ENCODE measurements around the gene ARF5.

Gene ARF5

DNA sequence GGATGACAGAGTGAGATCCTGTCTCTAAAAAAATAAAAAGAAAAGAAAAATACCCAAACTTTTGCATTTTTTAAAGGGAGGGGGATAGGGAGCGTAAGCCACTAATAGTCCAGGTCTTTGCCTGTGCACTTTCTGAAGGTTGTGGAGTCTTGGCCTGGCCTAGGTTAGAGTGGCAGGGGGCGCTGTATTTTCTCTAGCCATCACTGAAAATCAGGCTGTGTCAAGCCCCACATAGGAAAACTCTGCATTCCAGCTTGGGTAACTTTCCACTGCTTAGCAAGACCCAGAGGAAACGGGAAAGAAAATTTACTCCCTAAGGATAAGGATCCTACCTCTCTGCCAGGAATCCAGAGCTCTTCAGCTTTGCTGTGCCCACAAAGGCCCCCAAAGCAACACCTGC, 40.2 kb downstream of the ARF5 start:
- Histone ChIP-seq H3K27ac (ENCODE audit: low read depth, low read length) (no peak overlapping the region), H3K36me3 (ENCODE audit: control insufficient read depth in 5 of 5, insufficient read depth in 5 of 5, low read length in 5 of 5) (no peaks in the 10 kb centered on the region), H3K9ac (ENCODE audit: low read length in 5 of 5) (no peak overlapping the region), H3K9me3 (ENCODE audit: control insufficient read depth in 5 of 5, low read length in 5 of 5) (no peaks in the 10 kb centered on the region), H3K4me3 (ENCODE audit: low read depth in 1 of 5, low read length in 5 of 5) (no peak overlapping the region), H3K4me1 (ENCODE audit: control insufficient read depth in 5 of 5, insufficient read depth in 5 of 5, low read length in 5 of 5) (peaks cover 0 to 2% (median 0%) of the 10 kb centered on the region in 5 donors), H3K27me3 (ENCODE audit: control insufficient read depth in 5 of 5, insufficient read depth in 4 of 5, low read length in 5 of 5) (no peaks in the 10 kb centered on the region)

DNA sequence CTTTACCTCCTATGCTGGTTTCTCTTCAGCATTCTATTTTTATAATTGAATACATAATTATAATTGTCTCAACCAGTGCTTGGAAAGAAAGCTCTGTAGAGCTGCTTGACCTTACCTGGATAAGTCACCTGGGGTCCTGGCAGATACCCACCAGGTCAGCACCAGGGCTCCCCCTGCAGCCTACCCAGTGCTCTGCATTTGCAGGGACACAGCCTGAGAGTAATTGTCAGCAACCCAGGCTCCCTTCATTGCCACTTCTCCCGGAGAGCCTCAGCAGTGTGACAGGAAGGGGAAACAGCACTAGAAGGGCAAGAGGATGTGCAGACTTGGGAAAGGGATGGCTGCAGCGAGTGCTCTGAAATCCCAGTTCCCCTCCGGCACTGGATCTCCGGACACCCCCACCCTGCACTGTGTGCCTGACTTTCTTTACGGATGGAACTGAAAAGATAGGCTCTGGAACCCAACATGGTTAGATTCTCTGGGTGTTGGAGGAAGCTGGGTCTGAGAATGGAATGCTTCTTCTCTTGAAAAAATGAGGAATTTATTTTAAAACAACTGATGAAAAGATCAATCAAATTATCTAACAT, 41.1 kb downstream of the ARF5 start:
- Histone ChIP-seq H3K4me3 (ENCODE audit: low read depth in 1 of 5, low read length in 5 of 5) (no peak overlapping the region), H3K4me1 (ENCODE audit: control insufficient read depth in 5 of 5, insufficient read depth in 5 of 5, low read length in 5 of 5) (peaks cover 0 to 2% (median 0%) of the 10 kb centered on the region in 5 donors)

DNA sequence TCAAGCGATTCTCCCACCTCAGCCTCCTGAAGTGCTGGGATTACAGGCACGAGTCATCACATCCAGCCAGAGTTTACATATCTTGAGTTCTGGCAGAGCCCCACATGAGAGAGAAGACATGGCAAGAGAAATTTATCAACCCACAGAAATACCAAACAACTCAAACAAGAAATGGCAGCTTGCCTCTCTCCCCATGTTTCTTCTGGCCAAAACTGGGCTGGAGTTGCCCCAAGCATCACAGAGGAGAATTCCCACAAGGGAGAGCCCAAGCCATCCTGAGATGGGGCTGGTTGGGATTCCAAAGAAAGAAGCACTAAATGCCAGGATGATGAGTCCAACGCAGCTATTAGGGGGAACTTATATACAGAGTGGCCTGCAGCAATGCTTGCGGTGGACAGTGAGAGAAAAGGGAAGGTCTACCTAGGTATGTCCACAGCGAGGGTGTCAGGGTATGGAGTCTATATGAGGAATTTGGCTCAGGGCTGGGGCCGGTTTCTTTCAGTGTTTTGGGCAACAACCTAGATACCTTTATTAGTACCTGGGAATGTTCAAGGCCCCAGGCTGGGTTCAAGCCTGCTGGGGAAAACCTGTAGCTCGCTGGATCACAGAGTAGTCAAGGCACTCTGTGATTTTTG, 44.2 kb downstream of the ARF5 start:
- Histone ChIP-seq H3K4me3 (ENCODE audit: low read depth in 1 of 5, low read length in 5 of 5) (no peak overlapping the region), H3K9me3 (ENCODE audit: control insufficient read depth in 5 of 5, low read length in 5 of 5) (no peaks in the 10 kb centered on the region), H3K4me1 (ENCODE audit: control insufficient read depth in 5 of 5, insufficient read depth in 5 of 5, low read length in 5 of 5) (peaks cover 0 to 5% (median 0%) of the 10 kb centered on the region in 5 donors), H3K27ac (ENCODE audit: low read depth, low read length) (no peak overlapping the region), H3K9ac (ENCODE audit: low read length in 5 of 5) (no peak overlapping the region), H3K36me3 (ENCODE audit: control insufficient read depth in 5 of 5, insufficient read depth in 5 of 5, low read length in 5 of 5) (no peaks in the 10 kb centered on the region), H3K27me3 (ENCODE audit: control insufficient read depth in 5 of 5, insufficient read depth in 4 of 5, low read length in 5 of 5) (no peaks in the 10 kb centered on the region)

More for the DNA sequence above, 41.1 kb downstream of the ARF5 start:
- Histone ChIP-seq H3K9ac (ENCODE audit: low read length in 5 of 5) (no peak overlapping the region), H3K9me3 (ENCODE audit: control insufficient read depth in 5 of 5, low read length in 5 of 5) (no peaks in the 10 kb centered on the region), H3K27ac (ENCODE audit: low read depth, low read length) (no peak overlapping the region), H3K27me3 (ENCODE audit: control insufficient read depth in 5 of 5, insufficient read depth in 4 of 5, low read length in 5 of 5) (no peaks in the 10 kb centered on the region), H3K36me3 (ENCODE audit: control insufficient read depth in 5 of 5, insufficient read depth in 5 of 5, low read length in 5 of 5) (no peaks in the 10 kb centered on the region)

DNA sequence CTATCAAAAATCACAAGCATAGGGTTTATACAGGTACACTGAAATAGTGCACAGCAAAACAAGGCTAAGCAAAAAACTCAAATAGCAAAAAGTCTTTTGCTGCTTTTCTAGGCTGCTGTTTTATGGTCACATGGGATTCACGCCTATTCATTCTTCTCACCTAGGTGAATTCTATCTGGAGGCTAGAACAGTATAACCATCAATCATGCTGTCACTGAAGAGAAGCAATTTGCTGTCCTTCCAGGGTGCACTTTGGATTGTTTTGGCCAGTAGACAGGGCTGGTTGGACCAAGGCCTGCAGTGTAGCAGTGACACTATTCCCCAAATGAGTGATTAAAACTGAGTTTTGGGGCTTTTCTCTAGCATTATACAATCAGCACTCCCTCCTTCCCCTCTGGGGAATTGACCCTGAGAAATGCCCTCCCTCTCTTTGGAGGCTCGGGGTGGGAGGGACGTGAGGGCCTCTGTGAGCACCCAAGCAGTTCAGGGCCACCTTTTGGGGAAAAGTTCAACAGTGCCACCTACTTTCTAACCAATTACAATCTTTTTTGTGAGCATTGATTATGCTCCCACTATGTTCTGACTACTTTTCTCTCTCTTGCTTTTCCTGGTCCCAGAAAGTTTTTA, 47.6 kb downstream of the ARF5 start:
- H3K9me3 ChIP-seq (ENCODE audit: control insufficient read depth in 5 of 5, low read length in 5 of 5), result no peaks in the 10 kb centered on the region
- H3K36me3 ChIP-seq (ENCODE audit: control insufficient read depth in 5 of 5, insufficient read depth in 5 of 5, low read length in 5 of 5), result no peaks in the 10 kb centered on the region
- H3K4me1 ChIP-seq (ENCODE audit: control insufficient read depth in 5 of 5, insufficient read depth in 5 of 5, low read length in 5 of 5), result peaks cover 0 to 5% (median 0%) of the 10 kb centered on the region in 5 donors
- no peak overlapping the region for H3K9ac ChIP-seq (ENCODE audit: low read length in 5 of 5)
- H3K27ac ChIP-seq (ENCODE audit: low read depth, low read length), result no peak overlapping the region
- no peak overlapping the region for H3K4me3 ChIP-seq (ENCODE audit: low read depth in 1 of 5, low read length in 5 of 5)
- no peaks in the 10 kb centered on the region for H3K27me3 ChIP-seq (ENCODE audit: control insufficient read depth in 5 of 5, insufficient read depth in 4 of 5, low read length in 5 of 5)

DNA sequence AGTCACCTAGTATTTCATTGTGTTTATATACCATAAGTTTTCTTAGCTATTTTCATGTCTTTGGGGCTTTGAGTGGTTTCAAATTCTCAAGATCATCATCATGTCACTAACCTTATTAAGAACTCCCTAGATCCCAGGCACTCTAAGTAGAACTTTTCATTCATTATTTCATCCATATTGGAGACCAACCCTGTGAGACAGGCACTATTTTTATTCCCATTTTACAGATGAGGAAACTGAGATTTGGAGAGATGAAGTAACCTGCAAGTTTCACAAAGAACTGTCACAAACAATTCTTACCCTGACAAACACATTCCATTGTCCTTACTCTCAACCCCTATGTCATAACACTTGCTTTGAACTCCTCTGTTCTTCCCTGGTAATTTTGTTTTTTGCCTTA, 50.0 kb downstream of the ARF5 start:
- no peaks in the 10 kb centered on the region for H3K36me3 ChIP-seq (ENCODE audit: control insufficient read depth in 5 of 5, insufficient read depth in 5 of 5, low read length in 5 of 5)
- H3K9me3 ChIP-seq (ENCODE audit: control insufficient read depth in 5 of 5, low read length in 5 of 5), result no peaks in the 10 kb centered on the region
- no peaks in the 10 kb centered on the region for H3K27me3 ChIP-seq (ENCODE audit: control insufficient read depth in 5 of 5, insufficient read depth in 4 of 5, low read length in 5 of 5)
- H3K4me3 ChIP-seq (ENCODE audit: low read depth in 1 of 5, low read length in 5 of 5), result no peak overlapping the region
- H3K9ac ChIP-seq (ENCODE audit: low read length in 5 of 5), result no peak overlapping the region
- peaks cover 0 to 10% (median 8%) of the 10 kb centered on the region in 5 donors for H3K4me1 ChIP-seq (ENCODE audit: control insufficient read depth in 5 of 5, insufficient read depth in 5 of 5, low read length in 5 of 5)
- H3K27ac ChIP-seq (ENCODE audit: low read depth, low read length), result no peak overlapping the region
